ENCODE results near the gene PHYH. TPM values are rescaled to one million over a fixed set of nuclear protein-coding genes. Genes with fewer than 3 reads are reported as not detected.
"Not testable (repeated sequence)": the region's sequence is repeated elsewhere in the genome, so short reads cannot be mapped to it uniquely, and the experiment has no call there.

The PHYH gene
- polyA plus RNA-seq (ENCODE audit: insufficient read length in 3 of 3): 10 to 100 TPM; 24.3 to 44.9 (median 36.5) TPM
- long read RNA-seq, donor 1, transcript PHYH-201 (9 exons, 1,577 nt): major isoform, 11 of 12 reads
- long read RNA-seq, donor 1, partial matches to known transcripts: 0 of 12 reads
- long read RNA-seq, donor 1, other reads (novel, unspliced or antisense): 0 of 12 reads
- long read RNA-seq, donor 2, transcript PHYH-201 (9 exons, 1,577 nt): major isoform, 31 of 38 reads
- long read RNA-seq, donor 2, partial matches to known transcripts: 6 of 38 reads
- long read RNA-seq, donor 2, other reads (novel, unspliced or antisense): 0 of 38 reads
- long read RNA-seq, donor 3, transcript PHYH-201 (9 exons, 1,577 nt): major isoform, 18 of 18 reads
- long read RNA-seq, donor 3, partial matches to known transcripts: 0 of 18 reads
- long read RNA-seq, donor 3, other reads (novel, unspliced or antisense): 0 of 18 reads
- long read RNA-seq, donor 4, transcript PHYH-201 (9 exons, 1,577 nt): major isoform, 19 of 19 reads
- long read RNA-seq, donor 4, partial matches to known transcripts: 0 of 19 reads
- long read RNA-seq, donor 4, other reads (novel, unspliced or antisense): 0 of 19 reads
- long read RNA-seq, donor 5, transcript PHYH-201 (9 exons, 1,577 nt): major isoform, 7 of 7 reads
- long read RNA-seq, donor 5, partial matches to known transcripts: 0 of 7 reads
- long read RNA-seq, donor 5, other reads (novel, unspliced or antisense): 0 of 7 reads
- long read RNA-seq, donor 6, transcript PHYH-201 (9 exons, 1,577 nt): major isoform, 14 of 14 reads
- long read RNA-seq, donor 6, partial matches to known transcripts: 0 of 14 reads
- long read RNA-seq, donor 6, other reads (novel, unspliced or antisense): 0 of 14 reads
- long read RNA-seq, donor 7, transcript PHYH-201 (9 exons, 1,577 nt): major isoform, 23 of 24 reads
- long read RNA-seq, donor 7, partial matches to known transcripts: 0 of 24 reads
- long read RNA-seq, donor 7, other reads (novel, unspliced or antisense): 0 of 24 reads
- long read RNA-seq, donor 8, transcript PHYH-201 (9 exons, 1,577 nt): major isoform, 6 of 6 reads
- long read RNA-seq, donor 8, partial matches to known transcripts: 0 of 6 reads
- long read RNA-seq, donor 8, other reads (novel, unspliced or antisense): 0 of 6 reads
- long read RNA-seq, donor 9, transcript PHYH-201 (9 exons, 1,577 nt): major isoform, 25 of 26 reads
- long read RNA-seq, donor 9, partial matches to known transcripts: 0 of 26 reads
- long read RNA-seq, donor 9, other reads (novel, unspliced or antisense): 0 of 26 reads
- long read RNA-seq, donor 10, transcript PHYH-201 (9 exons, 1,577 nt): major isoform, 21 of 21 reads
- long read RNA-seq, donor 10, partial matches to known transcripts: 0 of 21 reads
- long read RNA-seq, donor 10, other reads (novel, unspliced or antisense): 0 of 21 reads
- long read RNA-seq, donor 11, transcript PHYH-201 (9 exons, 1,577 nt): major isoform, 13 of 14 reads
- long read RNA-seq, donor 11, partial matches to known transcripts: 0 of 14 reads
- long read RNA-seq, donor 11, other reads (novel, unspliced or antisense): 0 of 14 reads
- long read RNA-seq, donor 12, transcript PHYH-201 (9 exons, 1,577 nt): major isoform, 26 of 32 reads
- long read RNA-seq, donor 12, partial matches to known transcripts: 6 of 32 reads
- long read RNA-seq, donor 12, other reads (novel, unspliced or antisense): 0 of 32 reads
- long read RNA-seq, donor 13, transcript PHYH-201 (9 exons, 1,577 nt): major isoform, 9 of 15 reads
- long read RNA-seq, donor 13, partial matches to known transcripts: 5 of 15 reads
- long read RNA-seq, donor 13, other reads (novel, unspliced or antisense): 0 of 15 reads
- long read RNA-seq, donor 14: 0 reads
- long read RNA-seq, donor 15, transcript PHYH-201 (9 exons, 1,577 nt): major isoform, 21 of 22 reads
- long read RNA-seq, donor 15, partial matches to known transcripts: 0 of 22 reads
- long read RNA-seq, donor 15, other reads (novel, unspliced or antisense): 0 of 22 reads
- long read RNA-seq, donor 16, transcript PHYH-201 (9 exons, 1,577 nt): major isoform, 32 of 41 reads
- long read RNA-seq, donor 16, partial matches to known transcripts: 9 of 41 reads
- long read RNA-seq, donor 16, other reads (novel, unspliced or antisense): 0 of 41 reads

- DNase-seq: peak; percentile 81
These were observed at the start of gene PHYH for GRCh38 chr10:13299437-13300287. Gene PHYH (minus strand): TSS chr10:13300064. CDS start chr10:13300042, 22 bp downstream.

GRCh38 chr10:13348216-13349017, 48.6 kb upstream of the PHYH start, which contains the start of gene SEPHS1:
Gene SEPHS1 (minus strand): TSS chr10:13348293. CDS start chr10:13344950, 3,343 bp downstream.
- peak; percentile 84 for DNase-seq

- peak; percentile 84 for DNase-seq
These were observed 47.8 kb upstream of the PHYH start for GRCh38 chr10:13347500-13348156.

GRCh38 chr10:13347043-13347499, 47.2 kb upstream of the PHYH start:
- peak; percentile 33 for DNase-seq

GRCh38 chr10:13346283-13347042, 46.6 kb upstream of the PHYH start:
- DNase-seq: peak; percentile 48

GRCh38 chr10:13340626-13341376, 40.9 kb upstream of the PHYH start:
- no peak for DNase-seq

- DNase-seq: no peak
These were observed 40.2 kb upstream of the PHYH start for GRCh38 chr10:13340068-13340467.

GRCh38 chr10:13338390-13339110, 38.7 kb upstream of the PHYH start:
- DNase-seq: no peak

- DNase-seq: no peak
These were observed 37.9 kb upstream of the PHYH start for GRCh38 chr10:13337827-13338196.

- DNase-seq: no peak
These were observed 37.4 kb upstream of the PHYH start for GRCh38 chr10:13337128-13337826.

- DNase-seq: no peak
These were observed 36.0 kb upstream of the PHYH start for GRCh38 chr10:13335881-13336280.

- no peak for DNase-seq
These were observed 34.7 kb upstream of the PHYH start for GRCh38 chr10:13334556-13334955.

- DNase-seq: no peak
These were observed 31.8 kb upstream of the PHYH start for GRCh38 chr10:13331646-13332045.

GRCh38 chr10:13330980-13331379, 31.1 kb upstream of the PHYH start:
- not testable (repeated sequence) for DNase-seq
